K562 (cell line): ENCODE results near the gene MLLT3. TPM values are rescaled to one million over a fixed set of nuclear protein-coding genes. Genes with fewer than 3 reads are reported as not detected.

ENCODE experiments used
- CHD7 ChIP-seq: fragments of 200-600 bp; sonication (generic); IDR thresholded peaks from one replicate; pipeline ENCODE4 v1.6.1; 2012; ENCODE audit warnings: mild to moderate bottlenecking, low read depth, low read length, inconsistent platforms
- HMGN3 ChIP-seq: IDR thresholded peaks from 2 replicates; pipeline ENCODE4 v1.6.1; 2011; ENCODE audit warnings: borderline replicate concordance, low read depth, mild to moderate bottlenecking, mixed read lengths, low read length; ENCODE audit not compliant: insufficient read length; ENCODE audit errors: extremely low read depth
- NFRKB ChIP-seq: fragments of 450-650 bp; IDR thresholded peaks from 2 replicates; pipeline ENCODE4 v1.6.1; 2016; ENCODE audit warnings: low read depth
- UBTF ChIP-seq, 2 experiments: IDR thresholded peaks; 2 replicates each; pipeline ENCODE4 v1.6.1; 2012; ENCODE audit warnings: improper control_type of control experiment in 2 of 2, low read depth in 2 of 2, low read length in 2 of 2, borderline replicate concordance in 1 of 2
- ZBTB12 ChIP-seq: fragments of 250-450 bp; sonication (Bioruptor Pico); IDR thresholded peaks from 2 replicates; pipeline ENCODE4 v1.4.0; 2020
- ZNF274 ChIP-seq: IDR thresholded peaks from 2 replicates; pipeline ENCODE4 v1.6.1; 2011; ENCODE audit warnings: low read depth, mild to moderate bottlenecking, low read length, moderate library complexity, borderline replicate concordance
- ZNF280B ChIP-seq: fragments of 250-450 bp; sonication (Bioruptor Pico); IDR thresholded peaks from 2 replicates; pipeline ENCODE4 v1.5.1; 2021; ENCODE audit warnings: mild to moderate bottlenecking
- polyA plus RNA-seq, 8 experiments: library from polyadenylated mRNA; depleted of rRNA in 4 of 8; stranded (reverse) in 5 of 8; unstranded in 3 of 8; fragments of >200 nt; fragmentation: Nextera tagmentation in 2 of 8; fragmentation: Illumina TruSeq in 1 of 8; extraction: Ambion mirVana in 2 of 8; extraction: Trizol in 1 of 8; gene quantifications; 2 replicates each; pipeline versions ENCODE4 v1.2.1 to v1.2.3, GENCODE V29; 2011 to 2014; ENCODE audit warnings: inconsistent platforms in 1 of 8, missing spikeins in 1 of 8
- total RNA-seq, 7 experiments: library from RNA; depleted of rRNA in 6 of 7; stranded (reverse); fragments of >200 nt in 6 of 7; fragmentation: Illumina TruSeq in 2 of 7; extraction: Trizol in 2 of 7; gene quantifications; 2 replicates each; pipeline versions ENCODE4 v1.2.1 to v1.2.3, GENCODE V29; 2011 to 2021; ENCODE audit warnings: low replicate concordance in 1 of 7

Gene MLLT3
- total and polyA plus RNA-seq, 9 of the 15 experiments (the other 6 are each of a cell fraction or from before 2014, with no cell fraction given) = 0.07 to 0.42 (median 0.22) TPM; not detected in 4

- TF ChIP-seq UBTF (IDR thresholded peaks at IDR 0.05; ENCODE audit: borderline replicate concordance in 1 of 2, low read depth in 2 of 2, low read length in 2 of 2) (no peak), ZNF280B (CRISPR knock-in tag) (no peak), NFRKB (no peak), HMGN3 (no peak), ZNF274 (no peak), CHD7 (no peak), ZBTB12 (CRISPR knock-in tag) (no peak)
These were observed 53.9 kb downstream of the MLLT3 start (continued) for GRCh38 chr9:20568400-20568799.
